Adipocyte (in vitro differentiated cells): Measurements from ENCODE around the gene LRRC2.
A peak's percentile ranks its signal among the peaks of the same experiment; 100 is the strongest.
"Not testable (repeated sequence)": the region's sequence is repeated elsewhere in the genome, so short reads cannot be mapped to it uniquely, and the experiment has no call there.

ENCODE experiments used
- DNase-seq: peaks from one replicate; pipeline ENCODE4 v3.0.0-alpha.2; 2015; ENCODE audit warnings: low read depth
- H3K27me3 ChIP-seq: replicated peaks from 2 replicates; pipeline ENCODE4 v1.7.0; 2013; ENCODE audit warnings: mild to moderate bottlenecking, low read length, moderate library complexity; ENCODE audit not compliant: control insufficient read depth, insufficient read depth
- H3K36me3 ChIP-seq: 2 replicates; pipeline ENCODE4 v1.7.0; 2013; ENCODE audit warnings: low read length, mild to moderate bottlenecking, moderate library complexity; ENCODE audit not compliant: control insufficient read depth, insufficient read depth, severe bottlenecking
- H3K4me1 ChIP-seq: 2 replicates; pipeline ENCODE4 v1.7.0; 2013; ENCODE audit warnings: mild to moderate bottlenecking, low read length, moderate library complexity; ENCODE audit not compliant: control insufficient read depth, insufficient read depth
- H3K4me3 ChIP-seq: 2 replicates; pipeline ENCODE4 v1.7.0; 2013; ENCODE audit warnings: mild to moderate bottlenecking, low read length, moderate library complexity
- H3K9ac ChIP-seq: 2 replicates; pipeline ENCODE4 v1.7.0; 2013; ENCODE audit warnings: mild to moderate bottlenecking, low read length, moderate library complexity
- H3K9me3 ChIP-seq: 2 replicates; pipeline ENCODE4 v1.7.0; 2013; ENCODE audit warnings: mild to moderate bottlenecking, low read length, moderate library complexity; ENCODE audit not compliant: control insufficient read depth

The LRRC2 gene

GRCh38 chr3:46538803-46539442, 27.2 kb downstream of the LRRC2 start:
- DNase-seq, result peak; percentile 45
- Histone ChIP-seq H3K4me1 (peaks cover 15% of the 10 kb centered on the region), H3K9me3 (no peaks in the 10 kb centered on the region), H3K9ac (no peak overlapping the region), H3K36me3 (no peaks in the 10 kb centered on the region), H3K27me3 (no peaks in the 10 kb centered on the region), H3K4me3 (peak overlapping the region; percentile 16)

GRCh38 chr3:46538425-46538802, 27.7 kb downstream of the LRRC2 start:
- peaks cover 15% of the 10 kb centered on the region for H3K4me1 ChIP-seq
- H3K36me3 ChIP-seq, result not testable (repeated sequence)

GRCh38 chr3:46537779-46538178, 28.3 kb downstream of the LRRC2 start:
- no peak overlapping the region for H3K4me3 ChIP-seq
- H3K27me3 ChIP-seq, result no peaks in the 10 kb centered on the region
- H3K9me3 ChIP-seq, result no peaks in the 10 kb centered on the region
- no peaks in the 10 kb centered on the region for H3K36me3 ChIP-seq
- peaks cover 12% of the 10 kb centered on the region for H3K4me1 ChIP-seq
- DNase-seq, result no peak
- no peak overlapping the region for H3K9ac ChIP-seq

More at GRCh38 chr3:46538425-46538802, 27.7 kb downstream of the LRRC2 start:
- H3K27me3 ChIP-seq, H3K9ac ChIP-seq, H3K4me3 ChIP-seq, H3K9me3 ChIP-seq, DNase-seq: not testable (repeated sequence)

GRCh38 chr3:46537316-46537715, 28.8 kb downstream of the LRRC2 start:
- Histone ChIP-seq H3K4me3 (no peak overlapping the region), H3K27me3 (no peaks in the 10 kb centered on the region), H3K9ac (no peak overlapping the region), H3K9me3 (no peaks in the 10 kb centered on the region), H3K4me1 (peaks cover 7% of the 10 kb centered on the region), H3K36me3 (no peaks in the 10 kb centered on the region)
- no peak for DNase-seq

- Histone ChIP-seq H3K9me3 (no peaks in the 10 kb centered on the region), H3K4me1 (peaks cover 7% of the 10 kb centered on the region), H3K27me3 (no peaks in the 10 kb centered on the region), H3K4me3 (no peak overlapping the region), H3K9ac (no peak overlapping the region), H3K36me3 (no peaks in the 10 kb centered on the region)
- DNase-seq, result no peak
These were observed 29.3 kb downstream of the LRRC2 start for GRCh38 chr3:46536758-46537157.

- no peaks in the 10 kb centered on the region for H3K27me3 ChIP-seq
These were observed 30.4 kb downstream of the LRRC2 start for GRCh38 chr3:46535746-46536145.

GRCh38 chr3:46533091-46533490, 33.0 kb downstream of the LRRC2 start:
- Histone ChIP-seq H3K4me1 (no peaks in the 10 kb centered on the region), H3K4me3 (no peak overlapping the region), H3K9ac (no peak overlapping the region), H3K36me3 (no peaks in the 10 kb centered on the region), H3K27me3 (no peaks in the 10 kb centered on the region), H3K9me3 (no peaks in the 10 kb centered on the region)
- DNase-seq, result no peak

More at GRCh38 chr3:46535746-46536145, 30.4 kb downstream of the LRRC2 start:
- no peaks in the 10 kb centered on the region for H3K36me3 ChIP-seq
- H3K4me1 ChIP-seq, result peaks cover 7% of the 10 kb centered on the region
- H3K9ac ChIP-seq, result no peak overlapping the region
- H3K9me3 ChIP-seq, result no peaks in the 10 kb centered on the region
- DNase-seq, result no peak
- no peak overlapping the region for H3K4me3 ChIP-seq

- Histone ChIP-seq H3K4me3 (no peak overlapping the region), H3K9ac (no peak overlapping the region), H3K36me3 (no peaks in the 10 kb centered on the region), H3K4me1 (no peaks in the 10 kb centered on the region), H3K9me3 (no peaks in the 10 kb centered on the region), H3K27me3 (no peaks in the 10 kb centered on the region)
- no peak for DNase-seq
These were observed 38.9 kb downstream of the LRRC2 start for GRCh38 chr3:46527239-46527638.

GRCh38 chr3:46524832-46525231, 41.3 kb downstream of the LRRC2 start:
- H3K9ac ChIP-seq, result no peak overlapping the region
- H3K27me3 ChIP-seq, result no peaks in the 10 kb centered on the region
- no peak for DNase-seq
- no peaks in the 10 kb centered on the region for H3K36me3 ChIP-seq
- H3K9me3 ChIP-seq, result no peaks in the 10 kb centered on the region
- no peaks in the 10 kb centered on the region for H3K4me1 ChIP-seq
- no peak overlapping the region for H3K4me3 ChIP-seq

- Histone ChIP-seq H3K27me3 (no peaks in the 10 kb centered on the region), H3K9ac (no peak overlapping the region), H3K4me1 (no peaks in the 10 kb centered on the region), H3K4me3 (no peak overlapping the region), H3K36me3 (no peaks in the 10 kb centered on the region), H3K9me3 (no peaks in the 10 kb centered on the region)
- DNase-seq, result no peak
These were observed 42.1 kb downstream of the LRRC2 start for GRCh38 chr3:46524008-46524407.

- H3K36me3 ChIP-seq, result no peaks in the 10 kb centered on the region
- no peaks in the 10 kb centered on the region for H3K9me3 ChIP-seq
- DNase-seq, result no peak
- no peak overlapping the region for H3K9ac ChIP-seq
- H3K4me3 ChIP-seq, result no peak overlapping the region
- H3K4me1 ChIP-seq, result no peaks in the 10 kb centered on the region
- H3K27me3 ChIP-seq, result no peaks in the 10 kb centered on the region
These were observed 42.5 kb downstream of the LRRC2 start for GRCh38 chr3:46523556-46523955.

- not testable (repeated sequence) for DNase-seq, H3K9me3 ChIP-seq, H3K4me3 ChIP-seq, H3K27me3 ChIP-seq, H3K9ac ChIP-seq, H3K36me3 ChIP-seq, H3K4me1 ChIP-seq
These were observed 43.9 kb downstream of the LRRC2 start for GRCh38 chr3:46522201-46522600.
